GM12874 (cell line): ENCODE data around the gene MYORG.

Experiments used
- CTCF ChIP-seq: IDR thresholded peaks from 2 replicates; pipeline ENCODE4 v1.5.1; 2011; ENCODE audit warnings: low read depth, mild to moderate bottlenecking, control low read depth, low read length, moderate library complexity; ENCODE audit not compliant: insufficient read depth

MYORG gene

GRCh38 chr9:34349324-34349723 lies 27.4 kb downstream of the MYORG start:
- no peak for TF ChIP-seq CTCF

- TF ChIP-seq CTCF, result no peak
These were observed 28.9 kb downstream of the MYORG start for GRCh38 chr9:34347800-34348158.

- no peak for TF ChIP-seq CTCF
These were observed 29.6 kb downstream of the MYORG start for GRCh38 chr9:34346873-34347799.

- TF ChIP-seq CTCF, result no peak
These were observed 33.1 kb downstream of the MYORG start for GRCh38 chr9:34343605-34344004.

GRCh38 chr9:34343090-34343489 lies 33.6 kb downstream of the MYORG start:
- no peak for TF ChIP-seq CTCF

- TF ChIP-seq CTCF, result no peak
These were observed 34.9 kb downstream of the MYORG start for GRCh38 chr9:34341659-34342295.

GRCh38 chr9:34338665-34339385 lies 37.9 kb downstream of the MYORG start:
- no peak for TF ChIP-seq CTCF
